Measurements from ENCODE around the gene TLR6.

The TLR6 gene

DNA sequence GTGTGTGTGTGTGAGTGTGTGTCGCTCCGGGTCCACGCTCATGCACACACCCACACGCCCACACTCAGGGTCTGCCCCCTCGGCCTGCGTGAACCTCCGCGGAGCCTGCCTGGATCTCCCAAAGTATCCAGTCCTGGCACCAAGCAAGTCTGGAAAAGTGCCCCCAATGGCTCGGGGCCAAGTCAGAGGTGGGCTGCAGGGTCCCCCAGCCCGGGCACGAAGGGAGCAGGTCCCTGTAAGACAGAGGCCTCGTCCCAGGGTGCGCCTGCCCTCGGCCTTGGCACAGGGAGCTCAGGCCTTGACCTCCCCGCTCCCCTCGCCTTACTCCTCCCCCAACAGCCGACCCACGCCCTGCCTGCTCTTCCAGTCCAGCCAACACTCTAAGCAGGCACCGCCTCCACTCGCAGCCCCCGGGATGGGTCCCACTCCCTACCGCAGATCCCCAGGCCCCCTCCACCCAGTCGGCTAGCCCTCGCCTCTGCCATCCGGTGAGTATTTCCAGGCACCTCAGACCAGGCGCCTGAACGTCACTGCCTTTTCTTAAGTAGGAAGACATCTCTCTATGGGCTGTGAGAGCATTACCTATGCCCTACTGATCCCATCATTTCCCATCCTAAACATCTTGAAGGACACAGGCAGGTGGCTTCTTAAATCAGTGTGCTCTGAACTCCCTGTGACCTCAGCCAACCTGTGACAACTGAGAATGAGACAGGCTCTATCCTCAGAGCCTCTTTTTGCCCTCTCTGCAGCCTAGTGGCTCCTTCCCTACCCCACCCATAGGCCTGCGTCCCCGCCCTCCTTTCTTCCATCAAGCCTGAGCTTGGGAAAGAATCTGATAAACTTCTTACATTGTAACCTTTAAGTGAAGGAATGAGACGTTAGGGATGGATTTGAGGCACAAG is 11.7 kb upstream of the TLR6 start:
- DNase-seq, result peak; percentile 82

DNA sequence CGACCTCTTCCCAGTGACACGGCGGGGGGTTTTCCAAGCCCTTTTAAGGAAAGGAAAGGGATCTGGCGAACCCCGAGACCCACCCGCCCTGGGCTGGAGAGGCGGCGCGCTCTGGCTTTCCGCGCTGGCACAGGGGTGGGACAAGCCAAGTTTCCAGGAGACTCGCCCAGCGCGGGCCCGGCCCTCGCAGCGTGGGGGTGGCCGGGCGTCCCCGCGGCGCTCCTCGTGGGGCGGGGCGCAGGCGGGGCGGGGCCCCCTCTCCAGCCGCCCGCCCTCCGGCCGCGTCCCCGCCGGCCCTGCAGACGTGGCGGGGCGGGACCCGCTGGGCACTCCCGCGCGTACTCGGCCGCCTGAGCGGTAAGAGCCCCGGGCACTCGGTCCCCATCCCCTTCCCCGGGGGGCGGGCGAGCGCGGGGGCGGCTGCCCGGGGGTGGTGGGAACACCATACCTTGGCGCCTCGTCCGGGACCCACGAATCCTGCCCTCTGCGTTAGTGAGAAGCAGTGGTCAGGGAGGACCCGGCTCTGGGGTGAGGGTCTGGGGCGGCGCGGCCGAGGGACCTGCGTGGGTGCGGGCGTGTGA is 11.0 kb upstream of the TLR6 start, which contains the start of gene FAM114A1:
Gene FAM114A1 (plus strand): TSS at position 329 of the 581 bp plus-strand sequence. CDS start 10,273 bp downstream, outside the sequence.
- peak; percentile 79 for DNase-seq

DNA sequence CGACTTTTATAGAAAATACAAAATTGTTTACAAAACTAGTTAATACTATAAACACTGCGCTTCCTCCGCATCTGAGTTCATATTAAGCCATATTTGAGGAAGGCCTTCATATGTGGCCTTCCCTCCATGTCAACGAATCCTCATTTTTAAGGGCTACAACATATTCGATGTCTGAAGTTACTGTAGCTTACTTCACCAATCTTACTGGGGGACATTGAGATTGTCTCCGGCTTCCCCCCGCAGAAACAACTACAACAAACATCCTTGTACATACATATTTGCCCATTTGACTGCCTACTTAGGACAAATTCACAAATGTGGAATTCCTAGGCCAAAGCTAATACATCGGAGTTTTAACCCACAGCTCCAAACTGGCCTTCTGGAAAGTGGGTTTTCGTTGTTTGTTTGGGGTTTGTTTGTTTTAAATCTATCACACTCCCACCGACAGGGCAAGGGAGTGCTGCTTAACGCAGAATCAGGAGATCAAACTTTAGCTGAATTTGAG is 10.4 kb upstream of the TLR6 start:
- no peak for DNase-seq

GRCh38 chr4:38865445-38865844 is 8.8 kb upstream of the TLR6 start:
- DNase-seq, result no peak

GRCh38 chr4:38861791-38862190 is 5.2 kb upstream of the TLR6 start:
- no peak for DNase-seq

GRCh38 chr4:38860788-38861424 is 4.3 kb upstream of the TLR6 start:
- DNase-seq, result no peak

GRCh38 chr4:38859501-38859900 is 2.9 kb upstream of the TLR6 start:
- no peak for DNase-seq

GRCh38 chr4:38858097-38858420 is 1.4 kb upstream of the TLR6 start:
- no peak for DNase-seq

DNA sequence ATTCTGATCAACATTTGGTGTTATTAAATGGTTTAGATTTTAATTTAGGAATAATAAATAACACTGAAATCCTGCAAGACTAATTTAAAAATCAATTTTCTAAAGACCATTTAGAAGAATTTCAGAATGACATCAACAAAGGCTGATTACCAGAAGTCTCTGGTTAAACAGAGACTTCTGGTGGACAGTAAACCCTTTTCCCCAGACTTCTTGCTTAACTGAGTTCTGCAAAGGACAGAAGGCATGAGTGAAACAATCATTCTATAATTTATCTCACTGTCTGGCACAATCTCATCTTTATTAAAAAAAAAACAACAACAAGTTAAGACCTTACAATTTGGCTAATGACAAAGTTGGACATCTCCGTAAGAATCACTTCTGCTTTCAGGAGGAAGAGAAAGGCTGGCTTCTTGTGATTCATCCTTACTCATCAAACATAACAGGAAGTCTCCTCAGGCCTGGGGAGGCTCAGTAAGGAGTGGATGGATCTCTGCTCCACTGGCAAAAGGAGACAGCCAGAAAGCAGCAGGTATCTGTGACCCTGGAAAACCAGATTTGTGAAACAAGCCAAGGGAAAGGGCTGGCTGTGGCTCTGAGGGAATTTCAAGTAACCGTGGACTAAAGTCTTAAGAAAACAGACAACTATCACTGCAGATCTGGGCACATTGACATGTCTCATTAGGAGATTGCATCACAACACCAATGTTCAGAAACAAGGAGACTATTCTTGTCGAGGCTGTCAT is 908 bp upstream of the TLR6 start:
- DNase-seq, result no peak

- DNase-seq, result no peak
Observed at GRCh38 chr4:38856046-38856445, 571 bp downstream of the TLR6 start.

GRCh38 chr4:38855466-38855865 is 1.2 kb downstream of the TLR6 start:
- DNase-seq, result no peak

DNA sequence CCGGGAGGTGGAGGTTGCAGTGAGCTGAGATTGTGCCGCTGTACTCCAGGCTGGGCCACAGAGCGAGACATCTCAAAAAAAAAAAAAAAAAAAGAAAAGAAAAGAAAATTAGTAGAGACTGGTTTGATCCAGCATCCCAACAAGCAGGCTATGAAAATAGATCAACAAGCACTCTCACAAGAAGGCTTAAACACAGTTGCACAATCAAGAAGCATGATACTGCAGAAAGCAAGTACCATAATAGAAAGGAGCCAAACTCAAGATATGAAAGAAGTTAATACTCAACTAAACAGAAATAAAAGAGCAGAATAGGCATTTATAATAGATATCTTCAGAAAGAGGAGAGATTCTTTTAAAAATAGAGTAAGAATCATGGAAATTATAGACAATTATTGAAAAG is 10.6 kb downstream of the TLR6 start:
- DNase-seq, result no peak

GRCh38 chr4:38842994-38843393 is 13.6 kb downstream of the TLR6 start:
- no peak for DNase-seq

GRCh38 chr4:38837849-38838248 is 18.8 kb downstream of the TLR6 start:
- DNase-seq, result no peak

DNA sequence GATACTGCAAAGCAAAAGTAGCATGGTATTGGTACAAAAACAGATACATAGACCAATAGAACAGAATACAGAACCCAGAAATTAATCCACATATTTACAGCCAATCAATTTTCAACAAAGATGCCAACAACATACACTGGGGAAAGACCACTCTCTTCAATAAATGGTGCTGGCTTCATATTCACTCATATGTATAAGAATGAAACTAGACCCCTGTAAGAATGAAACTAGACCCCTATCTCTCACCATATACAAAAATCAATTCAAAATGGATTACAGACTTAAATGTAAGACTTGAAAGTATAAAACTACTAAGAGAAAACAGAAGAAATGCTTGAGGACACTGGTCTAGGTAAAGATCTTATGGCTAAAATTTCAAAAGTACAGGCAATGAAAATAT is 19.3 kb downstream of the TLR6 start:
- no peak for DNase-seq

DNA sequence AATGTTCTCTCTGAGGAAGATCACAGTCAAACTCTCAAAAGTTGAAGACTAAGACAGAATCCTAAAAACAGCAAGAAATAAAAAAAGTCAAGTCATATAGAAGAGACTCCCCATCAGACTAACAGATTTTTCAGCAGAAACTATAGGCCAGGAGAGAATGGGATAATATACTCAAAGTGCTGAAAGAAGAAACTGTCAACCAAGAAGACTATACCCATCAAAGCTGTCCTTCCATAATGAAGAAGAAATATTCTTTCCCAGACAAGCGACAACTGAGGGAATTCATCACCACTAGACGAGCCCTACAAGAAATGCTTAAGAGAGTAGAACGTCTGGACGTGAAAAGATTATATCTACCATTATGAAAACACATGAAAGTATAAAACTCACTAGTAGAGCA is 22.0 kb downstream of the TLR6 start:
- DNase-seq, result no peak

DNA sequence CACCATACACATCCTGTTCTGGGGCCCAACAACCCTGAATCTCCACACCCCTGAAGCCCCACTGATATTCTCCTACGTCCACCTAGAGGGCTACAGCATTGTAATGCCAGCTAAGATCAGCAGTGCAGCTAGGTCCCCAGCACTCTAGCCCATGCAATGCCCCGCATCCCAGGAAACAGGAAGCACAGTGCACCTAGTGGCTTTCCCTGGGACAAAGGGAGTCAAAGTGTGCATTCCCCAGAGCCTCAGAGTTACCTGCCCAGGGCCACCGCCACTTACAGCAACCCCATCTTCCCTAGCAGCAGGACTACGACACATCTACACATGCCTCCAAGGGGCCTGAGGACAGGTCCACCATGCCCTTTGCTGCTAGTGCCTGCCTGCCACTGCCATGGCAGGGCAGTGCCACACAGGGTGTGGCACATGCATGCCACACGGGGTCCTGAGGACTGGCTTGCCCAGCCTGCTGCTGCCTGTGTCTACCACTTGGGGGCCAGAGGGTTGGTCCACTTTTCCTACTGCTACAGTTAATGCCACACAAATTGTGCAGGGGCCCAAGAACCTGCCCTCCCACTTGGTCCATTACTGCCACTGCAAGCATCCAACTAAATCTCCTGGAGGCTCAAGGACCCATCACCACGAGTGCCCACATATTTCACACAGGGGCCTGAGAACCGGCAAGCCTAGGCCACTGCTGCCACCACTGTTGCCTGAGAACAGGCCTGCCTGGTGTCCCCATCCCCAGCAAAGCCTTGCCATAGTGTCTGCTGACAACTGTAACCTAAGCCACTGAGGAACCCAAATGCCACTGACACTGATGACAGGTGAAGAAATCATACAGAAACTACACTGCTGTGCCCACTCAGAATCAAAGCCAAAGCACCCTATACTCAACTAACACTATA is 23.7 kb downstream of the TLR6 start:
- no peak for DNase-seq

GRCh38 chr4:38832206-38832605 is 24.4 kb downstream of the TLR6 start:
- DNase-seq, result no peak

- DNase-seq, result no peak
Observed at GRCh38 chr4:38831653-38832052, 25.0 kb downstream of the TLR6 start.

DNA sequence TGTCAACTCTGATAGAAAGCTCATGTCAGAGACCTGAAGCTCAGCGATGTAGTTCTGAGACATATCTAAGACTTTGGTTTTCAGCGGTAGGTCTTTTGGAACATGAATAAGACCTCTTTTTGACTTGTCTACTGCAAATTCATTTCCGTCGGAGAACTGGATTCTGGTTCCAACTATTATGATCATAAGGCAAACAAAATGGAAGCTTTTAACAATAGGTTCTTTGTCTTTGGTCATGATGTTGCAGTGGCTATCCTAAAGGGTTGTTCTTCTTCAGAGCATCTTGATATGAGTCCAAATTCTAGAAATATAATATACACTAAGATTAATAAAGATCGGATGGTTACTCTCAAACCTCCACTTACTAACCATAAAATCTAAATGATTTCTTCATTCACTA is 27.4 kb downstream of the TLR6 start:
- no peak for DNase-seq

DNA sequence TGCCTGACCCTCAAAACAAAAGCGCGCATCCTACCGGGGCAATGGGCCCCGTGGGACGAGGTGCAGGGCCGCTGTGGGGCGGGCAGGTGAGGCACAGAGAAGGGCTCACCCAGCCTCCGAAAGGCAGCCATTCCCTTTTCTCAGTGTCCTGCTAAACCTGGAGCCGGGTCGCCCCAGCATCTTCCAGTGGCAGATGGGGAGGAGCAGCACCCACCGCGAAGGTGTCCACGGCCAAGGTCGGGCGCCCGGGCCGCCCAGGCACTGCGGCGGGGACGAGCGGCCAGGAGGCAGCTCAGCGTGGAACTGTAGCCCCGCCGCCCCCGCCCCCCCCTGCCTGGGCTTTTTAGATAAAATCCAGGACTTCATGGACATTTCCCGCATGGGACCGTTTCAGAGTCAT is 32.9 kb downstream of the TLR6 start:
- no peak for DNase-seq
